Natural killer cell (primary cell): ENCODE measurements around the gene NSUN6. TPM values are rescaled to one million over a fixed set of nuclear protein-coding genes. Genes with fewer than 3 reads are reported as not detected.

Experiments used
- ATAC-seq, 3 donors: fragments of 150-1000 bp in 2 of 3; fragments of 200-7000 bp in 1 of 3; cut with Tn5 transposase; 1 replicate in 1 of 3; 2 replicates in 2 of 3; pipeline ENCODE4 v1.10.0; 2021; ENCODE audit warnings: mild to moderate bottlenecking in 2 of 3, moderate library complexity in 2 of 3
- DNase-seq, 2 donors: peaks; one replicate each; pipeline versions ENCODE4 v3.0.0 to v3.0.0-alpha.2; 2013 to 2021; ENCODE audit warnings: mixed read lengths in 1 of 2
- H3K27ac ChIP-seq: one replicate; pipeline ENCODE4 v1.5.1; 2013; ENCODE audit warnings: mild to moderate bottlenecking, low read length
- H3K27me3 ChIP-seq: one replicate; pipeline ENCODE4 v1.6.1; 2013; ENCODE audit warnings: low read length; ENCODE audit not compliant: control insufficient read depth, insufficient read depth
- H3K36me3 ChIP-seq: one replicate; pipeline ENCODE4 v1.6.1; 2013; ENCODE audit warnings: low read length; ENCODE audit not compliant: control insufficient read depth, insufficient read depth
- H3K4me1 ChIP-seq: one replicate; pipeline ENCODE4 v1.6.1; 2013; ENCODE audit warnings: low read length; ENCODE audit not compliant: control insufficient read depth, insufficient read depth
- H3K4me3 ChIP-seq: one replicate; pipeline ENCODE4 v1.5.1; 2013; ENCODE audit warnings: low read length
- H3K9me3 ChIP-seq: one replicate; pipeline ENCODE4 v1.6.1; 2013; ENCODE audit warnings: low read length; ENCODE audit not compliant: control insufficient read depth, insufficient read depth
- H3K27ac Mint-ChIP-seq, 2 donors: one replicate each; pipeline ENCODE4 v1.8.0; 2022; ENCODE audit warnings: mild to moderate bottlenecking in 2 of 2, mixed read lengths in 2 of 2, moderate library complexity in 1 of 2
- H3K27me3 Mint-ChIP-seq, 2 donors: one replicate each; pipeline ENCODE4 v1.8.0; 2022; ENCODE audit warnings: low read depth in 2 of 2, mixed read lengths in 2 of 2
- H3K36me3 Mint-ChIP-seq: one replicate; pipeline ENCODE4 v1.8.0; 2022; ENCODE audit warnings: mixed read lengths
- H3K4me1 Mint-ChIP-seq, 2 donors: one replicate each; pipeline ENCODE4 v1.8.0; 2022; ENCODE audit warnings: mixed read lengths in 2 of 2
- H3K4me3 Mint-ChIP-seq: one replicate; pipeline ENCODE4 v1.8.0; 2022; ENCODE audit warnings: mild to moderate bottlenecking, moderate library complexity, mixed read lengths
- H3K9me3 Mint-ChIP-seq, 2 donors: one replicate each; pipeline ENCODE4 v1.8.0; 2022; ENCODE audit warnings: mixed read lengths in 2 of 2
- CTCF ChIP-seq: fragments of 200-600 bp; IDR thresholded peaks from one replicate; pipeline ENCODE4 v1.8.0; 2022; ENCODE audit warnings: antibody characterized with exemption
- WGBS: methylation state at CpG from one replicate; pipeline ENCODE4 v1.1.7; 2013; ENCODE audit warnings: missing lambda C conversion rate; ENCODE audit not compliant: insufficient coverage; 5-methylcytosine and 5-hydroxymethylcytosine counted together
- intact Hi-C: fragments of 100-400 bp; cut with micrococcal nuclease; formaldehyde crosslinking; loops from one replicate; pipeline ENCODE4 v1.14.2; 2022
- total RNA-seq, 4 donors: library from RNA; stranded (reverse); fragments of 120-200 nt in 1 of 4; gene quantifications; one replicate each; pipeline versions ENCODE4 v1.2.3 to v1.2.4, GENCODE V29; 2013 to 2022

NSUN6 gene
- total RNA-seq, 3 donors from 2014 or later (not counting 1 experiment from before 2014, with no cell fraction given) = 25.7 to 36.9 (median 26.4) TPM

- no peak for ATAC-seq
- intact Hi-C loops = no loop called here
- Histone ChIP-seq H3K36me3 (peaks cover 4% of the 10 kb centered on the region), H3K4me3 (no peak overlapping the region), H3K9me3 (no peaks in the 10 kb centered on the region), H3K27ac (no peak overlapping the region), H3K27me3 (no peaks in the 10 kb centered on the region), H3K4me1 (no peaks in the 10 kb centered on the region)
- no peaks in the 10 kb centered on the region for H3K9me3 Mint-ChIP-seq
- no peaks in the 10 kb centered on the region for H3K27me3 Mint-ChIP-seq
- H3K36me3 Mint-ChIP-seq = no peaks in the 10 kb centered on the region
- H3K27ac Mint-ChIP-seq = peak overlapping the region in 1 of 2 donors; percentile 46
- 100% methylated on average over 1 of the region's 2 CpGs for WGBS
- DNase-seq = no peak
- no peak overlapping the region for H3K4me3 Mint-ChIP-seq
- TF ChIP-seq CTCF = no peak
- H3K4me1 Mint-ChIP-seq = peaks cover 9 to 14% of the 10 kb centered on the region in 2 donors
Measured at GRCh38 chr10:18681366-18681765, 30.0 kb upstream of the NSUN6 start.

- no peaks in the 10 kb centered on the region for H3K4me1 ChIP-seq
- peaks cover 8% of the 10 kb centered on the region for H3K36me3 ChIP-seq
- H3K4me3 Mint-ChIP-seq = no peak overlapping the region
- H3K9me3 ChIP-seq = no peaks in the 10 kb centered on the region
- peaks cover 9 to 14% of the 10 kb centered on the region in 2 donors for H3K4me1 Mint-ChIP-seq
- WGBS = 90% methylated on average over 2 of the region's 3 CpGs
- DNase-seq (no peak), ATAC-seq (no peak)
- TF ChIP-seq CTCF = no peak
- no peaks in the 10 kb centered on the region for H3K27me3 ChIP-seq
- peaks cover under 1% of the 10 kb centered on the region for H3K36me3 Mint-ChIP-seq
- no peak overlapping the region for H3K4me3 ChIP-seq
- no peaks in the 10 kb centered on the region for H3K27me3 Mint-ChIP-seq
- intact Hi-C loops = no loop called here
- H3K9me3 Mint-ChIP-seq = no peaks in the 10 kb centered on the region
- H3K27ac ChIP-seq = no peak overlapping the region
- peak overlapping the region in 1 of 2 donors; percentile 46 for H3K27ac Mint-ChIP-seq
Measured at GRCh38 chr10:18680754-18681153, 29.4 kb upstream of the NSUN6 start.

GRCh38 chr10:18675086-18675801 lies 23.9 kb upstream of the NSUN6 start:
- H3K36me3 Mint-ChIP-seq = peaks cover 18% of the 10 kb centered on the region
- ATAC-seq (no peak), DNase-seq (no peak)
- no peaks in the 10 kb centered on the region for H3K4me1 Mint-ChIP-seq
- H3K9me3 Mint-ChIP-seq = no peaks in the 10 kb centered on the region
- no peak overlapping the region for H3K27ac ChIP-seq
- intact Hi-C loops = no loop called here
- WGBS = 92% methylated on average over 2 of the region's 4 CpGs
- no peaks in the 10 kb centered on the region for H3K9me3 ChIP-seq
- H3K4me3 ChIP-seq = no peak overlapping the region
- H3K27ac Mint-ChIP-seq = no peak overlapping the region
- peaks cover 48% of the 10 kb centered on the region for H3K36me3 ChIP-seq
- no peak for TF ChIP-seq CTCF
- no peaks in the 10 kb centered on the region for H3K4me1 ChIP-seq
- no peaks in the 10 kb centered on the region for H3K27me3 Mint-ChIP-seq
- H3K27me3 ChIP-seq = no peaks in the 10 kb centered on the region
- no peak overlapping the region for H3K4me3 Mint-ChIP-seq

GRCh38 chr10:18668026-18668425 lies 16.6 kb upstream of the NSUN6 start:
- Histone ChIP-seq H3K4me3 (no peak overlapping the region), H3K27me3 (no peaks in the 10 kb centered on the region), H3K9me3 (no peaks in the 10 kb centered on the region), H3K36me3 (peaks cover 19% of the 10 kb centered on the region), H3K27ac (no peak overlapping the region), H3K4me1 (no peaks in the 10 kb centered on the region)
- H3K27ac Mint-ChIP-seq = no peak overlapping the region
- H3K4me3 Mint-ChIP-seq = no peak overlapping the region
- no peaks in the 10 kb centered on the region for H3K27me3 Mint-ChIP-seq
- WGBS = no CpG with 5 or more reads among the region's 2 CpGs
- DNase-seq = no peak
- H3K4me1 Mint-ChIP-seq = peaks cover 16 to 25% of the 10 kb centered on the region in 2 donors
- TF ChIP-seq CTCF = no peak
- ATAC-seq = no peak
- H3K9me3 Mint-ChIP-seq = no peaks in the 10 kb centered on the region
- intact Hi-C loops = no loop called here
- no peaks in the 10 kb centered on the region for H3K36me3 Mint-ChIP-seq
